Loucy (cell line): ENCODE data around the gene DNAH7.

Experiments used
- EZH2phosphoT487 ChIP-seq: fragments of 200-600 bp; IDR thresholded peaks from 2 replicates; pipeline ENCODE4 v1.6.1; 2018; ENCODE audit warnings: antibody characterized with exemption, mild to moderate bottlenecking, moderate library complexity, borderline replicate concordance
- TF ChIP-seq, protein P1 (sequence below): fragments of 200-600 bp; sonication (generic); conservative IDR thresholded peaks from 2 replicates; pipeline ENCODE4 v1.5.1; 2014; ENCODE audit warnings: mild to moderate bottlenecking, antibody characterized with exemption, low read length

DNA sequence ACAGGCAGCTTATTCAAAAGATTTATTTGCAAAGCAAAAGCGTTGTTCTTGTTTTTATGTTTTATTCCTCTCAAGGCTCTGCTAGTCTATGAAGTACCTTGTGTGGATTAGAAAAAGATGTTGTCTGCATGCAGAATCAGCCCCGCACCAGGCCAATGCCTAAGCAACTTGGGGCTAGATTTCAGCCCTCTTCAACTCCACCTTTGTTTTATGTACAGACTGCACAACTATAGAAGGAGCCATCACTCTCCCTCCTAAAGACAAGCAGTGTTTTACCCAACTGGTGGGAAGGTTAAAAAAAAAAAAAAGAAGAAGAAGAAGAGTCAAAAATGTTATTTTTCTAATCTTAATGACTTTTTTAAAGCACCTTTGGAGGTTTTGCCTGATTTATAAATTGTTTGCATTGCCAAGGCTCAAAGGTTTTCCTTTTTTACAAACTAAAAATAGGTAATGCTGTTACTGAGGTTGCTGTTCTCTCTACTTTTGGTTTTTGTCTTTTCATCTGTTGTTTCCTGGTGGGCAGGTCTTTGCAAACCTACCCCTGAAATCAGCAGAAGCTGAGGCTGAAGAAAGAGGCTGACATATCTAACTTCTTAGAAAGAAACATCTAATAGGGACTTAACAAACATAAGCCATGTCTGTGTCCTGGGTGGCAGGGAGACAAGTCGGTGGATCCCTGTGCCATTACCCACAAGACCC lies 247.6 kb downstream of the DNAH7 start:
- TF ChIP-seq, protein P1, sequence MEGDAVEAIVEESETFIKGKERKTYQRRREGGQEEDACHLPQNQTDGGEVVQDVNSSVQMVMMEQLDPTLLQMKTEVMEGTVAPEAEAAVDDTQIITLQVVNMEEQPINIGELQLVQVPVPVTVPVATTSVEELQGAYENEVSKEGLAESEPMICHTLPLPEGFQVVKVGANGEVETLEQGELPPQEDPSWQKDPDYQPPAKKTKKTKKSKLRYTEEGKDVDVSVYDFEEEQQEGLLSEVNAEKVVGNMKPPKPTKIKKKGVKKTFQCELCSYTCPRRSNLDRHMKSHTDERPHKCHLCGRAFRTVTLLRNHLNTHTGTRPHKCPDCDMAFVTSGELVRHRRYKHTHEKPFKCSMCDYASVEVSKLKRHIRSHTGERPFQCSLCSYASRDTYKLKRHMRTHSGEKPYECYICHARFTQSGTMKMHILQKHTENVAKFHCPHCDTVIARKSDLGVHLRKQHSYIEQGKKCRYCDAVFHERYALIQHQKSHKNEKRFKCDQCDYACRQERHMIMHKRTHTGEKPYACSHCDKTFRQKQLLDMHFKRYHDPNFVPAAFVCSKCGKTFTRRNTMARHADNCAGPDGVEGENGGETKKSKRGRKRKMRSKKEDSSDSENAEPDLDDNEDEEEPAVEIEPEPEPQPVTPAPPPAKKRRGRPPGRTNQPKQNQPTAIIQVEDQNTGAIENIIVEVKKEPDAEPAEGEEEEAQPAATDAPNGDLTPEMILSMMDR, result no peak
- no peak for TF ChIP-seq EZH2phosphoT487
